Fibroblast of villous mesenchyme (primary cell): Measurements from ENCODE around the gene C1QTNF6. TPM values are rescaled to one million over a fixed set of nuclear protein-coding genes. Genes with fewer than 3 reads are reported as not detected.

Source experiments
- DNase-seq: peaks from one replicate; pipeline ENCODE4 v3.0.0-alpha.2; 2010; ENCODE audit warnings: low read depth
- H3K4me3 ChIP-seq: 2 replicates; pipeline ENCODE4 v1.5.1; 2011; ENCODE audit warnings: low read depth, mild to moderate bottlenecking, low read length
- CTCF ChIP-seq: IDR thresholded peaks from 2 replicates; pipeline ENCODE4 v1.5.1; 2012; ENCODE audit warnings: low read depth, mild to moderate bottlenecking, low read length; ENCODE audit not compliant: insufficient read depth
- total RNA-seq: library from RNA; depleted of rRNA; stranded (reverse); fragments of >200 nt; gene quantifications from 2 replicates; pipeline ENCODE4 v1.2.3, GENCODE V29; 2012

C1QTNF6 gene
- total RNA-seq, 1 donor, result 9.5 TPM

- no peak for DNase-seq
- H3K4me3 ChIP-seq, result no peak overlapping the region
- TF ChIP-seq CTCF, result no peak
Observed at GRCh38 chr22:37182949-37183245, 5.2 kb downstream of the C1QTNF6 start.

GRCh38 chr22:37182101-37182948, 5.7 kb downstream of the C1QTNF6 start:
- H3K4me3 ChIP-seq, result no peak overlapping the region
- no peak for DNase-seq
- TF ChIP-seq CTCF, result no peak

GRCh38 chr22:37181681-37182080, 6.4 kb downstream of the C1QTNF6 start:
- no peak for DNase-seq
- TF ChIP-seq CTCF, result no peak
- no peak overlapping the region for H3K4me3 ChIP-seq

DNA sequence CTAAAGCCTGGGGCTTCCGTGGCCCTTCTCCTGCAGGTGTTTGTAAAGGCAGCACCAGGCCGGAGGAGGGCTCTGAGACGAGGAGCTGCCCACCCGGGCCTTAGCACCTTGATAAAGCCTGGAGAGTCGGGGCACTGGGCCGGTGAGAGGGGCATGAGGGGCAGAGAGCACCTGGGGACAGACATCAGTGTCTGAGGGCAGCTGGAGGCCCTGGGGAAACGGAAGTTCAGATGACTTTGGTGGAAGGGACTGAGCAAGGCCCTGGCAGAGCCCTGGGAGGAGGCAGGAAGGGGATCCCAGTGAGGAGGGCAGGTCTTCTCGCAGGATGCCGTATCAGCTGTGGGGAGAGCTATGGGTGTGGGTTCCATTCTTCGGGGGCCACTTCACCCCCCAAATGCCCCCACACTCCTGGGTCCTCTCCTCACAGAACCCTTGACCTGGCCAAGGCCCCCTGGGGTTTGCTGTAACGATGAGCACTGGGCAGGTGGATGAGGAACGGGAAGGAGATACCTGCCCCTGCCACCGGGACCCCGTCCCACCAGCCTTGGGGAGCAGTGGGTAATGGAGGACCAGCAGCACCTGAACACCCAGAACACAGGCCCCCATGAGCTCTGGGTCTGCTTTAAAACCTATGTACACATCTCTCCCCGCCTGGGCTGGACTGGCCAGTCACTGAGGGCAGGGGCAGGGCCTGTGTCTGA, 7.4 kb downstream of the C1QTNF6 start:
- TF ChIP-seq CTCF, result no peak
- H3K4me3 ChIP-seq, result no peak overlapping the region
- DNase-seq, result no peak

DNA sequence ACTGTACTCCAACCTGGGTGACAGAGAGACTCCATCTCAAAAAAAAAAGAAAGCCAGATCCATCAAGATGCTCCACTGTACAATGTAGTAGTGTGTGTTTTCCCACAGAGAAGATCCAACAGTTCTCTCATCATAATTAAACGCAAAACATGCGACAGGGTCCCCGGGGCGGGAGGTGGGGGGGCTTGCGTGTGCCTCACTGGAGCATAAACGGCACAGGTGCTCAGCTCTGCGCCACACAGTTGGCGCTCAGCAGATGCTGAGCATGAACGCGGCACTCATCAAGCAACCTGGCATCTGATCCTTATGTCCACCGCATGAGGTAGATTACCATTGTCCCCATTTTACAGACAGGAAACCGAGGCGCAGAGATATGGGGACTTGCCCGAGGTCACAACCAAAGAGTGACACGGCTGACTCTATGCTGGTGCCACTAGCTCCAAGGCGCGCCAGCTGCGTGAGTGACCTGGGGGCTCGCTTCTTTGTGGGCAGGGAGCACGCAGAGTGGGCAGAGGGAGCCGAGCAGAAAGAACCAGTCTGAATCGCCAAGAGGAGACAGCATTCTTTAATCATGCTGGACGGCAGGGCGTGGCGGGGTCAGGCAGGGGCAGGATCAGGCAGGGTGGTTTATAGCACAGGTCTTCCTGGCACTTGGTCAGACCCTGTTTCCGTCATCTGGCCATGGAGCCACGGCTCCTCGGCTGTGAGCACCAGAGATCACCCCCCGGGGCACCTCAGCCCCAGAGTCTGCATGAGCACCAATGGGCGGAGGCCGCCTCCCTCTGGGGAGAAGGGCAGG, 8.2 kb downstream of the C1QTNF6 start:
- H3K4me3 ChIP-seq, result no peak overlapping the region
- no peak for DNase-seq
- no peak for TF ChIP-seq CTCF

DNA sequence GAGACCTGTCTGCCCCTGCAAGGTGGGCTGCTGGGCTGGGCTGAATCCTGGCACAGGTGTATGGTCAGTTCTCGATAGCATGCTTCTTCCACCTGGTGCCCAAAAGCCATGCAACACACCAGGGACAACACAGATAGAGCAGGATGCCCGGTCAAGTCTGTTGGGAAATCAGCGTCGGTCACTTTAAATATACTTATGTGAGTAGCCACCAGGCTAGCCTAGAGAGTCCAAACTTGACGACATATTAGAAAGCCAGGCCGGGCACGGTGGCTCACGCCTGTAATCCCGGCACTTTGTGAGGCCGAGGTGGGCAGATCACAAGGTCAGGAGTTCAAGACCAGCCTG, 8.9 kb downstream of the C1QTNF6 start:
- DNase-seq, result no peak
- no peak for TF ChIP-seq CTCF
- no peak overlapping the region for H3K4me3 ChIP-seq
